Measurements from ENCODE around the gene KIF11. TPM values are rescaled to one million over a fixed set of nuclear protein-coding genes. Genes with fewer than 3 reads are reported as not detected.

Gene KIF11
- total and polyA plus RNA-seq, 2 of the 13 experiments (the other 11 are each of a cell fraction or from before 2014, with no cell fraction given), result 8.7 to 38.4 TPM

- peaks cover 35% of the 10 kb centered on the region for H3K79me2 ChIP-seq (ENCODE audit: insufficient read depth, low read length)
- intact Hi-C loops (cut with micrococcal nuclease; ENCODE audit: unreplicated experiment), result no loop called here
- TF ChIP-seq AGO2 (optimal IDR thresholded peaks at IDR 0.05; ENCODE audit: low read depth, low read length) (peak; percentile 96), ZBTB33 (CRISPR knock-in tag; IDR thresholded peaks at IDR 0.05) (peak; percentile 59; the same call in 1 of the 2 replicates), MED1 (CRISPR knock-in tag; IDR thresholded peaks at IDR 0.05) (peak; percentile 36; the same call in 1 of the 2 replicates), MED13 (CRISPR knock-in tag; IDR thresholded peaks at IDR 0.05) (0 out of 2 replicates have a peak, but pooled peaks have one; percentile 47), POLR2G (IDR thresholded peaks at IDR 0.05; ENCODE audit: low read depth, low read length) (0 out of 2 replicates have a peak, but pooled peaks have one; percentile 13), GZF1 (CRISPR knock-in tag; IDR thresholded peaks at IDR 0.05) (no peak), TCF7 (IDR thresholded peaks at IDR 0.05; ENCODE audit: low read depth) (no peak), RBM22 (optimal IDR thresholded peaks at IDR 0.05; ENCODE audit: low read length) (peak; percentile 95), GLMP (CRISPR knock-in tag; IDR thresholded peaks at IDR 0.05; ENCODE audit: borderline replicate concordance) (no peak), ZNF547 (CRISPR knock-in tag; IDR thresholded peaks at IDR 0.05) (0 out of 2 replicates have a peak, but pooled peaks have one; percentile 16), ZNF512B (CRISPR knock-in tag; IDR thresholded peaks at IDR 0.05; ENCODE audit: borderline replicate concordance) (0 out of 2 replicates have a peak, but pooled peaks have one; percentile 27), ZNF556 (CRISPR knock-in tag; IDR thresholded peaks at IDR 0.05; ENCODE audit: borderline replicate concordance) (no peak), ZC3H13 (CRISPR knock-in tag; IDR thresholded peaks at IDR 0.05) (peak; percentile 90), MAFG (CRISPR knock-in tag; IDR thresholded peaks at IDR 0.05) (no peak), GABPB1 (CRISPR knock-in tag; IDR thresholded peaks at IDR 0.05) (peak; percentile 32; the same call in 1 of the 2 replicates), PCBP2 (optimal IDR thresholded peaks at IDR 0.05; ENCODE audit: low read depth, low read length, poor library complexity, severe bottlenecking) (peak; percentile 64)
Measured at GRCh38 chr10:92695679-92696605, 103.0 kb downstream of the KIF11 start.

More at GRCh38 chr10:92695679-92696605, 103.0 kb downstream of the KIF11 start:
- H3K27me3 ChIP-seq (ENCODE audit: control insufficient read depth in 1 of 2, insufficient read depth in 2 of 2, low read length in 2 of 2), result no peaks in the 10 kb centered on the region; a peak in 1 of 5 replicates
- peaks cover 0 to 5% of the 10 kb centered on the region in 2 experiments; a peak in 2 of 5 replicates for H3K36me3 ChIP-seq (replicated peaks in 1 of 2; ENCODE audit: control insufficient read depth in 1 of 2, insufficient read depth in 2 of 2, low read length in 2 of 2)
- no TSS peak for BruUV-seq (replicated peaks)
- CTCF ChIA-PET (ENCODE audit: low intra/inter-chr PET ratio, low total read pairs), result no interaction called here
- no peak for DNase-seq (ENCODE audit: low spot score)
- H3K9ac ChIP-seq (ENCODE audit: insufficient read depth, low read depth, low read length), result peak overlapping the region; percentile 56
- peak; percentile 3; the same call in 2 of the 3 replicates for ATAC-seq
- H2AFZ ChIP-seq (ENCODE audit: low read length), result no peak overlapping the region
- H3K9me3 ChIP-seq (ENCODE audit: low read length), result no peaks in the 10 kb centered on the region
- POLR2A ChIA-PET, result interaction anchor here (1.6 kb wide), 1 partner anchor 152 kb away, joined by 5 read pairs; the partner anchor contains the start of gene EXOC6
- in situ Hi-C loops (cut with HindIII; ENCODE audit: extremely low pct_ligation_motif_present, low pct_unique_long_range_greater_than_20kb), result no loop called here
- H3K4me3 ChIP-seq (replicated peaks in 1 of 3; ENCODE audit: insufficient read depth in 1 of 3, low read depth in 2 of 3, low read length in 3 of 3), result peak overlapping the region; percentile 17 to 48 (median 32); a peak in 5 of 6 replicates
- peaks cover 71% of the 10 kb centered on the region for H3K4me1 ChIP-seq (ENCODE audit: insufficient read depth, low read length)
- WGBS (ENCODE audit: low lambda C conversion rate), result 86% methylated on average over 45 of the region's 61 CpGs
- peak overlapping the region; percentile 99 for H3K4me2 ChIP-seq (ENCODE audit: low read depth, low read length)
- FAIRE-seq, result no peak
- peak overlapping the region; percentile 79 for H3K27ac ChIP-seq (ENCODE audit: extremely low read length, insufficient read depth, low read length)
- H4K20me1 ChIP-seq (ENCODE audit: insufficient read depth, low read length), result peaks cover 9% of the 10 kb centered on the region; the same call in 1 of the 2 replicates

All from HepG2 (cell line).